22Rv1 (cell line): ENCODE data around the gene EFHD2.
"Not testable (repeated sequence)": the region's sequence is repeated elsewhere in the genome, so short reads cannot be mapped to it uniquely, and the experiment has no call there.

Source experiments
- H3K27ac ChIP-seq: fragments of 450-650 bp; 2 replicates; pipeline ENCODE4 v1.5.1; 2017
- CTCF ChIP-seq: fragments of 450-650 bp; IDR thresholded peaks from 2 replicates; pipeline ENCODE4 v1.5.1; 2017; ENCODE audit warnings: mild to moderate bottlenecking
- ZFX ChIP-seq: fragments of 450-650 bp; IDR thresholded peaks from 2 replicates; pipeline ENCODE4 v1.6.1; 2017; ENCODE audit warnings: antibody characterized with exemption, borderline replicate concordance

EFHD2 gene

GRCh38 chr1:15452216-15452615 lies 42.5 kb downstream of the EFHD2 start:
- TF ChIP-seq CTCF (no peak), ZFX (no peak)
- no peak overlapping the region for H3K27ac ChIP-seq

- TF ChIP-seq ZFX (no peak), CTCF (no peak)
- no peak overlapping the region for H3K27ac ChIP-seq
These were observed 43.3 kb downstream of the EFHD2 start for GRCh38 chr1:15452866-15453571.

DNA sequence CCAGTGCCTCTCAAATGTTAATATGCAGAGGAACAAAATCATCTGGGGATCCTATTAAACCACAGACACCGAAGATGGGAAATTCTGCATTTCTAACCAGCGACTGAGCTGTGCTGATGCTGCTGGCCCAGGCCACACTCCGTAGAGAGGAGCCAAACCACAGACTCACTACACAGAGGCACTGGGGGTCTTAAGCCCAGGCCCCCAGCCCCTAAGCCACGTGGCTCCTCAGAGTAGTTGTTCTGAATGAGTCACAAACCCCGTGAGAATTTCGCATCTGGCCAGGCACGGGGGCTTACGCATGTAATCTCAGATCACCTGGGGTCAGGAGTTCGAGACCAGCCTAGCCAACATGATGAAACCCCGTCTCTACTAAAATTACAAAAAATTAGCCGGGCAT lies 44.0 kb downstream of the EFHD2 start:
- H3K27ac ChIP-seq: no peak overlapping the region
- TF ChIP-seq ZFX (no peak), CTCF (no peak)

- no peak overlapping the region for H3K27ac ChIP-seq
- TF ChIP-seq ZFX (no peak), CTCF (no peak)
These were observed 44.6 kb downstream of the EFHD2 start for GRCh38 chr1:15454256-15454655.

GRCh38 chr1:15455522-15455921 lies 45.8 kb downstream of the EFHD2 start:
- H3K27ac ChIP-seq: no peak overlapping the region
- TF ChIP-seq CTCF (no peak), ZFX (no peak)

DNA sequence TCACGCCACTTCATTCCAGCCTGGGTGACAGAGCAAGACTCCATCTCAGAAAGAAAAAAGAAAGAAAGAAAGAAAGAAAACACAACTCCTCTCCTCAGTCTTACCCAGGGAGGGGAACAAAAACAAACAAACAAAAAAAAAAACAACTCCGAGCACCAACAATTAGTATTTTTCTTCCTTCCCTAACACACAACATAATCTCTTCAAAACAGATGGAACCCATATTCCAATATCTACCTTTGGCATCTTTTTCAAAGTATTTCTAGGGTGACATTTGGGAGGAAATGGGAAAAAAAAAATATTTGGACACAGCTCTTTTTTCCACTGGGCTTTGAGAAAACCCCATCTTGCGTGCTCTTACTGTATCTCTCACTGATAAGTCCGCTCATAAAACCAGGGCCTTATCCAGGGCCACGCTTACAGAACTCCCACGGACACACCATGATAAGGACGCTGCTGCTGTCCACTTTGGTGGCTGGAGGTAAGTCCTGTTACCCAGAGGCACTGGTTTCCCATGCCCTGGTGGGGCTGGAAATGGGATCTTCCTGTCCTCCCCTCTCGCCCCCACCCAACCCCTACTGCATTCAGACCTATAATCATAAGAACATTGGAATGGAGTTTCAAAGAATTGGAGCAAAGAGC lies 46.7 kb downstream of the EFHD2 start, which contains the start of gene CELA2A:
CELA2A (plus strand) TSS at position 420 of the 642 bp plus-strand sequence; CDS start at position 442, 22 bp downstream.
- no peak within 1 kb of the TSS for H3K27ac ChIP-seq
- no peak for TF ChIP-seq CTCF
- TF ChIP-seq ZFX: no peak

DNA sequence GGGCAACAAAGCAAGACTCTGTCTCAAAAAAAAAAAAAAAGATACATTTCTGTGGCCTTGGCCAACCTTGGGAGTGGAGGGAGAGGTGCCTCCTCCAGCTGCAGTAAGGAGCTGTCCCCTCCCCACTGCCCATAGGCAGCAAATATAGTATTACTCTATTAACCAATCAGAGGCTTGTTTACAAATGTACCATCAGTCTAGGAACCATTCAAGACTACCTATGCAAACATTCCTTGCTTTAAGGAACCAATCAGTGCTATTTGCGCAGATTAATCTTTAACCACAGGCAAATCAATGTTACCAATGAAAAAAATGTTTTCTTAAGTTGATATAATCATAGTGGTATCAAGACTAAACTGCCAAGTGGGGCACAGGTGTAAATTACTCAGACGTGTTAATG lies 47.9 kb downstream of the EFHD2 start:
- TF ChIP-seq CTCF (no peak), ZFX (no peak)
- no peak overlapping the region for H3K27ac ChIP-seq

GRCh38 chr1:15458388-15458787 lies 48.7 kb downstream of the EFHD2 start:
- H3K27ac ChIP-seq: not testable (repeated sequence)
